Ishikawa (cell line): ENCODE results near the gene C1orf50.

Experiments
- CEBPB ChIP-seq: IDR thresholded peaks from 2 replicates; pipeline ENCODE4 v1.6.1; 2012
- CREB1 ChIP-seq: IDR thresholded peaks from 2 replicates; pipeline ENCODE4 v1.6.1; 2012; ENCODE audit warnings: low read depth
- EGR1 ChIP-seq: IDR thresholded peaks from 2 replicates; pipeline ENCODE4 v1.6.1; 2012
- EP300 ChIP-seq: IDR thresholded peaks from 2 replicates; pipeline ENCODE4 v1.6.1; 2012; ENCODE audit warnings: borderline replicate concordance
- FOXM1 ChIP-seq: IDR thresholded peaks from 2 replicates; pipeline ENCODE4 v1.6.1; 2012; ENCODE audit warnings: low read depth, borderline replicate concordance
- NFIC ChIP-seq: IDR thresholded peaks from 2 replicates; pipeline ENCODE4 v1.6.1; 2012
- RAD21 ChIP-seq: IDR thresholded peaks from 2 replicates; pipeline ENCODE4 v1.6.1; 2012; ENCODE audit warnings: low read depth
- TAF1 ChIP-seq: IDR thresholded peaks from 2 replicates; pipeline ENCODE4 v1.6.1; 2012; ENCODE audit warnings: low read depth, mild to moderate bottlenecking
- TCF12 ChIP-seq: IDR thresholded peaks from 2 replicates; pipeline ENCODE4 v1.6.1; 2012; ENCODE audit warnings: low read depth
- TEAD4 ChIP-seq: IDR thresholded peaks from 2 replicates; pipeline ENCODE4 v1.6.1; 2012
- YY1 ChIP-seq: IDR thresholded peaks from 2 replicates; pipeline ENCODE4 v1.6.1; 2012; ENCODE audit warnings: low read depth
- ZBTB7A ChIP-seq: IDR thresholded peaks from 2 replicates; pipeline ENCODE4 v1.6.1; 2012; ENCODE audit warnings: low read depth
- TF ChIP-seq, protein P1 (sequence below): IDR thresholded peaks from 2 replicates; pipeline ENCODE4 v1.6.1; 2012
- TF ChIP-seq, protein P2 (sequence below): IDR thresholded peaks from 2 replicates; pipeline ENCODE4 v1.6.1; 2012
- TF ChIP-seq, protein P3 (sequence below): IDR thresholded peaks from 2 replicates; pipeline ENCODE4 v1.6.1; 2012; ENCODE audit warnings: low read depth, mild to moderate bottlenecking

C1orf50 gene

DNA sequence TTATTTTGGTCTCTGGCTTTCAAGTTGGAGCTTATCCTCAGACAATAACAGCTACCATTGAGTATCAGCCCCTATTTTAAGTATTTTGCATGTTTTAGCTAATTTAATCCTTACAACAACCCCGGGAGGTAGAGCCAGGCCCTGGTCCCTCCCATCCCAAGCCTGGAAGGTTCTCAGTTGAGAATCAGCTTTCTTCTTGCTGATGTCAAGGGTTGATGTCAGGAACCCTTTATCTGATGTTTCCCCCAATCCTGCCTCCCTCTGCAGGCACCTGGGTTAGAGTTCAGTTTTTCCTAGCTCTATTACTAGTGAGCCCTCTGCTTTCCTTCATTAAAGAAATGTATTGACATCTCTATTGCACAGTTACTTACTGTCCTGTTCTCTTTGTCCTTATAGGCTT is 53.8 kb downstream of the C1orf50 start:
- no peak for TF ChIP-seq CEBPB
- no peak for TF ChIP-seq TAF1
- no peak for TF ChIP-seq RAD21
- TF ChIP-seq EGR1 = no peak
- TF ChIP-seq, protein P1, sequence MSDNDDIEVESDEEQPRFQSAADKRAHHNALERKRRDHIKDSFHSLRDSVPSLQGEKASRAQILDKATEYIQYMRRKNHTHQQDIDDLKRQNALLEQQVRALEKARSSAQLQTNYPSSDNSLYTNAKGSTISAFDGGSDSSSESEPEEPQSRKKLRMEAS = no peak
- TF ChIP-seq CREB1 = no peak

DNA sequence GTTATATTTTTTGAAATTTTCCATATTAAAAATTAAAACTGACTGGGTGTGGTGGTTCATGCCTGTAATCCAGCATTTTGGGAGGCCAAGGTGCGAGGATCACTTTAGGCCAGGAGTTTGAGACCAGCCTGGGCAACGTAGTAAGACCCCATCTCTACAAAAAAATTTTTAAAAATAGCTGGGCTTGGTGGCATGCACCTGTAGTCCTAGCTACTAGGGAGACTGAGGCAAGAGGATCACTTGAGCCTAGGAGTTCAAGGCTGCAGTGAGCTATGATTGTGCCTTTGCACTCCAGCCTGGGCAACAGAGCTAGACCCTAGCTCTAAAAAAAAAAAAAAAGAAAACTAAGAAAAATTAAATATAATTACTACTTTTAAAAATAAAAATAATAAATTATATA is 54.6 kb downstream of the C1orf50 start:
- no peak for TF ChIP-seq CREB1
- no peak for TF ChIP-seq CEBPB

DNA sequence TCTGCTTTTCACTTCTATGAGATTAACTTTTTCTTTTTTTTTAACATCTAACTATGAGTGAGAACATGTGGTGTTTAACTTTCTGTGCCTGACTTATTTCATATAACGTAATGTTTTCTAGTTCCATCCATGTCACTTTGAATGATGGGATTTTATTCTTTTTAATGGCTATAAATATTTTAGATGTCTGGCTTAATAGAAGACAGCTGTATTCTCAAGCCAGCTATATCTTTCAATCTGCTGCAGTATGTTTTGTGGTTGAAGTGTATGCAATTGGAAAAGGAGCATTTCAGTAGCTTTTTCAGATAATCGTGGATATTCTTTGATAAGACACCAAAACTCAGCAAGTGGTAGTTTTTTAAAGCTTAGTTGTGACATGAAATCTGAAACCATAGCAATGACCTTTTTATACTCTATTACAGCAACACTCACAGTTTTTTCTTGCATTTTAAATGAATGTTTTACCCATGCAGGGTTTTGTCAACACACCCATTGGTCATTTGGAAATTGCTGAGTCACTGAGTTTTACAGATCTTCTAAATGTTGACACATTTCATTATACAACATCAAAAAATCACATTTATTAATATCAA is 55.8 kb downstream of the C1orf50 start:
- no peak for TF ChIP-seq ZBTB7A
- TF ChIP-seq, protein P1 = no peak
- no peak for TF ChIP-seq FOXM1
- no peak for TF ChIP-seq CEBPB
- TF ChIP-seq YY1 = no peak
- no peak for TF ChIP-seq TAF1
- no peak for TF ChIP-seq CREB1
- TF ChIP-seq, protein P2, sequence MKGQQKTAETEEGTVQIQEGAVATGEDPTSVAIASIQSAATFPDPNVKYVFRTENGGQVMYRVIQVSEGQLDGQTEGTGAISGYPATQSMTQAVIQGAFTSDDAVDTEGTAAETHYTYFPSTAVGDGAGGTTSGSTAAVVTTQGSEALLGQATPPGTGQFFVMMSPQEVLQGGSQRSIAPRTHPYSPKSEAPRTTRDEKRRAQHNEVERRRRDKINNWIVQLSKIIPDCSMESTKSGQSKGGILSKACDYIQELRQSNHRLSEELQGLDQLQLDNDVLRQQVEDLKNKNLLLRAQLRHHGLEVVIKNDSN = no peak

DNA sequence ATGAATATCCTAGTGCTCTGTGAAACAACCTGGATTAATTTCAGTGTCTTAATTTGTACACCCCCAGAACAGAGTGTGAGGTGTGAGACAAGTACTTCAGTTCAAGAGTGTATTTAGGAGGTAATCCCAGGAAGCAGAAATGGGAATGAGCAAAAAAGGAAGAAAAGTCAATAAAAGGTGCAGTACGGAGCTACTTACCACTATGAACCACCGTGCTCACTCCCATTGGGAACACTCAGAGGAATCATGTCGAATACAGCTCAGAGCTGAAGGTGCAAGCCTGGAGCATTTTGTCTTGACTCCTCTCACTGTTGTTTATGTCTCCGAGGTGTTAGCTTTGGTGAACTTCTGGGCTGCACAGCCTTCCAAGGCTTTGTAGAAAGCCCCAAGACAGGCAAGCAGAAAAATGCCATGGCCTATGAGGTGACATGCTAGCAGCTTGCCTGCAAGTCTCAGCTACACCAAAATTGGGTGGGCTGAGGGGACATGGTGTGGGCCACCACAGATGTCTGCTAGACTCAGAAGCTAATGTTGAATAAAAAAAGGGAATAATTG is 57.5 kb downstream of the C1orf50 start:
- no peak for TF ChIP-seq CEBPB
- TF ChIP-seq EGR1 = no peak
- no peak for TF ChIP-seq CREB1
- no peak for TF ChIP-seq EP300
- TF ChIP-seq, protein P2 = no peak
- no peak for TF ChIP-seq RAD21
- TF ChIP-seq TEAD4 = no peak
- TF ChIP-seq, protein P3, sequence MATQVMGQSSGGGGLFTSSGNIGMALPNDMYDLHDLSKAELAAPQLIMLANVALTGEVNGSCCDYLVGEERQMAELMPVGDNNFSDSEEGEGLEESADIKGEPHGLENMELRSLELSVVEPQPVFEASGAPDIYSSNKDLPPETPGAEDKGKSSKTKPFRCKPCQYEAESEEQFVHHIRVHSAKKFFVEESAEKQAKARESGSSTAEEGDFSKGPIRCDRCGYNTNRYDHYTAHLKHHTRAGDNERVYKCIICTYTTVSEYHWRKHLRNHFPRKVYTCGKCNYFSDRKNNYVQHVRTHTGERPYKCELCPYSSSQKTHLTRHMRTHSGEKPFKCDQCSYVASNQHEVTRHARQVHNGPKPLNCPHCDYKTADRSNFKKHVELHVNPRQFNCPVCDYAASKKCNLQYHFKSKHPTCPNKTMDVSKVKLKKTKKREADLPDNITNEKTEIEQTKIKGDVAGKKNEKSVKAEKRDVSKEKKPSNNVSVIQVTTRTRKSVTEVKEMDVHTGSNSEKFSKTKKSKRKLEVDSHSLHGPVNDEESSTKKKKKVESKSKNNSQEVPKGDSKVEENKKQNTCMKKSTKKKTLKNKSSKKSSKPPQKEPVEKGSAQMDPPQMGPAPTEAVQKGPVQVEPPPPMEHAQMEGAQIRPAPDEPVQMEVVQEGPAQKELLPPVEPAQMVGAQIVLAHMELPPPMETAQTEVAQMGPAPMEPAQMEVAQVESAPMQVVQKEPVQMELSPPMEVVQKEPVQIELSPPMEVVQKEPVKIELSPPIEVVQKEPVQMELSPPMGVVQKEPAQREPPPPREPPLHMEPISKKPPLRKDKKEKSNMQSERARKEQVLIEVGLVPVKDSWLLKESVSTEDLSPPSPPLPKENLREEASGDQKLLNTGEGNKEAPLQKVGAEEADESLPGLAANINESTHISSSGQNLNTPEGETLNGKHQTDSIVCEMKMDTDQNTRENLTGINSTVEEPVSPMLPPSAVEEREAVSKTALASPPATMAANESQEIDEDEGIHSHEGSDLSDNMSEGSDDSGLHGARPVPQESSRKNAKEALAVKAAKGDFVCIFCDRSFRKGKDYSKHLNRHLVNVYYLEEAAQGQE = no peak
- TF ChIP-seq YY1 = no peak
- no peak for TF ChIP-seq TCF12
- TF ChIP-seq, protein P1 = no peak
- TF ChIP-seq FOXM1 = no peak
- TF ChIP-seq NFIC = no peak
- no peak for TF ChIP-seq TAF1

DNA sequence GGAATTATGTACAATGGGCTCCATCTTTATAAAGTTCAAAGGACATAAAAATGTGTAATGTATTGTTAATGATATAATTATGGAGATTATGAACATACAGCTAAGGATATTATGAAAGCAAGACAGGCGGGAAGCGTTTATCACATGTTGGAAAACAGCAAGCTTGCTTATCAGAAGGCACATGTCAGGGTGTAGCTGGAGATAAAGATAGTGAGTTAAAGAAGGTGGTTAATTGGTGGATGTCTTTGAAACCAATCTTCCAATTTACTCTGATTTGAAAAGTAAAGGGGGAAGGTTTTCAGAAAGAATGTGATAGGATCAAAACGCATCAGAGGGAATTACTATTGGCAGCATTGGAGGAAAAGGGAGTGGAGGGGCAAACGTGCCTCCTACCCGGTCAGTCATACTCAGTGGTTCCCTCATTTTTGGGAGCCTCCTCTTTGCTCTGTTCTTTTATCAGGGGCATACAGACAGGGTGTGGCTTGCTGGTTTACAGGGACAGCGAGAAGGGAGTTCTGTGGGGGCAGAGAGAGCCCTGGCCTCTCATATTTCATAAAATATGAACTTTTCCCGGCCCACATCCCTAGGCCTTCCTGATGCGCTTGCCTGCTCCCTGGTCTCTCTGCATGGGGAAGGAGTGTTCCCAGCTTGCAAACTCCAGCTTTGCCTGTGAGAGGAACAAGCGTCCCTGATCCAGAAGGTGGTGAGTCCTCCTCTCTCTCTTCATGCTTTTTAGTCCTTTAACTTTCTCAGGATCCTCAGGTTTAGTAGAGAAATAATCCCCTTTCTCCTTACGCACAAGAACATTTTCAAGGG is 58.2 kb downstream of the C1orf50 start:
- TF ChIP-seq TAF1 (no peak), NFIC (no peak), TCF12 (no peak), TEAD4 (no peak), FOXM1 (no peak), EGR1 (no peak), RAD21 (no peak), CREB1 (no peak), YY1 (no peak), EP300 (no peak)
- TF ChIP-seq, protein P3 = no peak
- TF ChIP-seq, protein P1 = no peak
- TF ChIP-seq, protein P2 = no peak
